Thyroid gland (tissue), 4 donors: ENCODE results near the gene MEIOC.

Source experiments
- POLR2A ChIP-seq, 2 donors: fragments of 450-650 bp; IDR thresholded peaks; one replicate each; pipeline ENCODE4 v1.6.1; 2017; ENCODE audit warnings: antibody characterized with exemption in 2 of 2, mild to moderate bottlenecking in 2 of 2, moderate library complexity in 1 of 2
- TF ChIP-seq, protein P1 (sequence below), 6 experiments: fragments of 200-600 bp in 3 of 6; fragments of 450-650 bp in 3 of 6; sonication (generic) in 3 of 6; IDR thresholded peaks; one replicate each; pipeline ENCODE4 v1.5.1; 2016 to 2019; ENCODE audit warnings: antibody characterized with exemption in 6 of 6, mild to moderate bottlenecking in 2 of 6, inconsistent platforms in 1 of 6, moderate library complexity in 1 of 6

DNA sequence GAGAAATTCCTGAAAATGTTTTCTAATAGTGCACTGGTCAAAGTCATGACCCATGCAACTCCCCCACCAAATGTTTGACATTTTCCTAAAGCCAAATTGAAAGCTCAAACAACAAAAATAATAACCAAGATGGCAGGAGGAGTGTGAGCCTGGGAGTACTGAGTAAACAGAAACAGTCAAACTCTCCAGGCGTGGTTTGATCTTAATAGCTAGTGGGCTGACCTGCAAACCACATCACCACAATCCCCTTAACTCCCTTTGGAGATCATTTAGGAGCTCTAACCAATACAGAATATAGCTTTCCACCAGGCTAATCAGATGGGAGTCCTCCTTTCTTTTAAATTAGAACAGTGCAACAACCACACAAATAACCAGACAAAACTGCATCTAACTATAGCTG lies 19.2 kb upstream of the MEIOC start:
- TF ChIP-seq, protein P1, sequence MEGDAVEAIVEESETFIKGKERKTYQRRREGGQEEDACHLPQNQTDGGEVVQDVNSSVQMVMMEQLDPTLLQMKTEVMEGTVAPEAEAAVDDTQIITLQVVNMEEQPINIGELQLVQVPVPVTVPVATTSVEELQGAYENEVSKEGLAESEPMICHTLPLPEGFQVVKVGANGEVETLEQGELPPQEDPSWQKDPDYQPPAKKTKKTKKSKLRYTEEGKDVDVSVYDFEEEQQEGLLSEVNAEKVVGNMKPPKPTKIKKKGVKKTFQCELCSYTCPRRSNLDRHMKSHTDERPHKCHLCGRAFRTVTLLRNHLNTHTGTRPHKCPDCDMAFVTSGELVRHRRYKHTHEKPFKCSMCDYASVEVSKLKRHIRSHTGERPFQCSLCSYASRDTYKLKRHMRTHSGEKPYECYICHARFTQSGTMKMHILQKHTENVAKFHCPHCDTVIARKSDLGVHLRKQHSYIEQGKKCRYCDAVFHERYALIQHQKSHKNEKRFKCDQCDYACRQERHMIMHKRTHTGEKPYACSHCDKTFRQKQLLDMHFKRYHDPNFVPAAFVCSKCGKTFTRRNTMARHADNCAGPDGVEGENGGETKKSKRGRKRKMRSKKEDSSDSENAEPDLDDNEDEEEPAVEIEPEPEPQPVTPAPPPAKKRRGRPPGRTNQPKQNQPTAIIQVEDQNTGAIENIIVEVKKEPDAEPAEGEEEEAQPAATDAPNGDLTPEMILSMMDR (IDR thresholded peaks at IDR 0.05) = no peak
- TF ChIP-seq POLR2A (IDR thresholded peaks at IDR 0.05) = no peak
